OCI-LY3 (cell line): Measurements from ENCODE around the gene WNT2.

Experiments
- H2AFZ ChIP-seq: fragments of 200-600, 300-600 bp; shearing (Covaris generic); 2 replicates; pipeline ENCODE4 v1.6.0; 2014; ENCODE audit warnings: antibody characterized with exemption, low read depth, low read length
- H3K27ac ChIP-seq: fragments of 200-600, 300-600 bp; sonication (generic); 2 replicates; pipeline ENCODE4 v1.5.1; 2014; ENCODE audit warnings: mild to moderate bottlenecking, low read length, moderate library complexity, mixed read lengths
- H3K27me3 ChIP-seq: fragments of 200-600, 300-600 bp; sonication (generic); 2 replicates; pipeline ENCODE4 v1.6.1; 2014; ENCODE audit warnings: low read depth, low read length, mixed read lengths
- H3K36me3 ChIP-seq: fragments of 200-600, 300-600 bp; sonication (generic); replicated peaks from 2 replicates; pipeline ENCODE3; 2014; ENCODE audit warnings: low read depth, low read length, mixed read lengths
- H3K4me1 ChIP-seq: fragments of 300-600, 200-600 bp; sonication (generic); 2 replicates; pipeline ENCODE4 v1.6.1; 2014; ENCODE audit warnings: low read length, mixed read lengths
- H3K4me2 ChIP-seq: fragments of 200-600, 300-600 bp; sonication (generic); 2 replicates; pipeline ENCODE4 v1.6.1; 2014; ENCODE audit warnings: low read length, mixed read lengths
- H3K4me3 ChIP-seq: fragments of 300-600, 200-600 bp; sonication (generic); 2 replicates; pipeline ENCODE4 v1.5.1; 2014; ENCODE audit warnings: antibody characterized with exemption, mild to moderate bottlenecking, low read length, moderate library complexity
- H3K79me2 ChIP-seq: fragments of 300-600, 200-600 bp; shearing (Covaris generic); 2 replicates; pipeline ENCODE4 v1.6.1; 2014; ENCODE audit warnings: mild to moderate bottlenecking, low read length, mixed read lengths
- H3K9ac ChIP-seq: fragments of 300-600, 200-600 bp; shearing (Covaris generic); 2 replicates; pipeline ENCODE4 v1.6.0; 2014; ENCODE audit warnings: mild to moderate bottlenecking, low read length, moderate library complexity
- H3K9me3 ChIP-seq: fragments of 200-600, 300-600 bp; shearing (Covaris generic); 2 replicates; pipeline ENCODE4 v1.6.1; 2014; ENCODE audit warnings: low read length, mixed read lengths; ENCODE audit not compliant: insufficient read depth
- H4K20me1 ChIP-seq: fragments of 200-600, 300-600 bp; sonication (generic); 2 replicates; pipeline ENCODE4 v1.6.1; 2016; ENCODE audit warnings: low read length, mixed read lengths; ENCODE audit not compliant: insufficient read depth
- EZH2phosphoT487 ChIP-seq: fragments of 200-600 bp; shearing (Covaris generic); IDR thresholded peaks from 2 replicates; pipeline ENCODE4 v1.6.1; 2018; ENCODE audit warnings: antibody characterized with exemption, mixed run types, low read depth
- TF ChIP-seq, protein P1 (sequence below): fragments of 200-600, 300-600 bp; sonication (generic); IDR thresholded peaks from 2 replicates; pipeline ENCODE4 v1.5.1; 2014; ENCODE audit warnings: antibody characterized with exemption, low read length, low read depth

WNT2 gene

DNA sequence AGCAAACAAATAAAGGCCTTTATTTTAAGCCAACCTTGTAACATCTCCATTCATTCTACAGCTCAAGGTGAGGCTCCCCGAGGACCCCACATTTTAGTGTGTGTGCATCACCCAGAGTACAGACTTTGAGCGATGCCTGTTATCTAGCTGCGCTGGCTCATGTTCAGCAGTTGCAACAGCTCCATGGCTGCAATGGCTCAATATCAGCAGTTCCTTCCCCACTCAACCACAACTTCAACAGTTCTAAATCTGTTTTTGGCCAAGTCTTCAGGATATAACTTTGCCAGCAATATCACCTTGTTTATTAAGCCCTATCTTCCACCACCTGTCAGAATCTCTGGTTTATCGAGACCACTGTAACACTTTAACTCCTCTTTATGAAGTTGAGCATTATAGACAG, 95.8 kb downstream of the WNT2 start:
- H3K9ac ChIP-seq, result no peak overlapping the region
- H3K36me3 ChIP-seq, result peaks cover 44% of the 10 kb centered on the region
- no peaks in the 10 kb centered on the region for H4K20me1 ChIP-seq
- no peaks in the 10 kb centered on the region for H3K27me3 ChIP-seq
- TF ChIP-seq, protein P1, sequence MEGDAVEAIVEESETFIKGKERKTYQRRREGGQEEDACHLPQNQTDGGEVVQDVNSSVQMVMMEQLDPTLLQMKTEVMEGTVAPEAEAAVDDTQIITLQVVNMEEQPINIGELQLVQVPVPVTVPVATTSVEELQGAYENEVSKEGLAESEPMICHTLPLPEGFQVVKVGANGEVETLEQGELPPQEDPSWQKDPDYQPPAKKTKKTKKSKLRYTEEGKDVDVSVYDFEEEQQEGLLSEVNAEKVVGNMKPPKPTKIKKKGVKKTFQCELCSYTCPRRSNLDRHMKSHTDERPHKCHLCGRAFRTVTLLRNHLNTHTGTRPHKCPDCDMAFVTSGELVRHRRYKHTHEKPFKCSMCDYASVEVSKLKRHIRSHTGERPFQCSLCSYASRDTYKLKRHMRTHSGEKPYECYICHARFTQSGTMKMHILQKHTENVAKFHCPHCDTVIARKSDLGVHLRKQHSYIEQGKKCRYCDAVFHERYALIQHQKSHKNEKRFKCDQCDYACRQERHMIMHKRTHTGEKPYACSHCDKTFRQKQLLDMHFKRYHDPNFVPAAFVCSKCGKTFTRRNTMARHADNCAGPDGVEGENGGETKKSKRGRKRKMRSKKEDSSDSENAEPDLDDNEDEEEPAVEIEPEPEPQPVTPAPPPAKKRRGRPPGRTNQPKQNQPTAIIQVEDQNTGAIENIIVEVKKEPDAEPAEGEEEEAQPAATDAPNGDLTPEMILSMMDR, result no peak
- TF ChIP-seq EZH2phosphoT487, result no peak
- H3K27ac ChIP-seq, result no peak overlapping the region
- H3K9me3 ChIP-seq, result no peaks in the 10 kb centered on the region
- peaks cover 22% of the 10 kb centered on the region for H3K4me1 ChIP-seq
- no peaks in the 10 kb centered on the region for H3K79me2 ChIP-seq
- H3K4me2 ChIP-seq, result no peak overlapping the region
- H2AFZ ChIP-seq, result no peak overlapping the region
- H3K4me3 ChIP-seq, result no peak overlapping the region

DNA sequence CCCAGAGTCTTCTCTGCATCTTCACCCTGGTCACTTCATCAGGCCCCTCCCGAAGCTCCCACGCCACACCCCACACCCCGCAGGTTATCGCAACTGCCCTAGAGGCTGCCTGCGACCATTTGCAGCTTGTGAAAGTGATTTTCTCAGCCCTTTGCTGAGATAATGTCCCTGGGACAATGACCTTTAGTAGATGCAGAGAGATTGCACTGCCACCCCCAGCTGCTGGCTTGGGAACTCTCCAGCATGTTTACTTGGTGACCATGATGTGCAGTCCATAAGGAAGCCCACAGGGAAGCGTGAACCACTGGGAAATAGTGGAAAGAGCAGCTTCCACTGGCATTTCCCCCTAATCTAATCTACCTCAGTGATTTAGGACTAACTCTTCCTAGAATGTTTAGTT, 97.3 kb downstream of the WNT2 start:
- H3K4me2 ChIP-seq, result no peak overlapping the region
- H3K4me3 ChIP-seq, result no peak overlapping the region
- H4K20me1 ChIP-seq, result no peaks in the 10 kb centered on the region
- no peak overlapping the region for H2AFZ ChIP-seq
- H3K4me1 ChIP-seq, result peaks cover 14% of the 10 kb centered on the region
- no peaks in the 10 kb centered on the region for H3K79me2 ChIP-seq
- no peaks in the 10 kb centered on the region for H3K27me3 ChIP-seq
- no peaks in the 10 kb centered on the region for H3K9me3 ChIP-seq
- no peak overlapping the region for H3K9ac ChIP-seq
- TF ChIP-seq EZH2phosphoT487, result no peak
- TF ChIP-seq, protein P1, result no peak
- peaks cover 54% of the 10 kb centered on the region for H3K36me3 ChIP-seq
- no peak overlapping the region for H3K27ac ChIP-seq
